Rectal smooth muscle tissue (tissue), 1 donor: Measurements from ENCODE around the gene ACOT2.
A peak's percentile ranks its signal among the peaks of the same experiment; 100 is the strongest.
"Not testable (repeated sequence)": the region's sequence is repeated elsewhere in the genome, so short reads cannot be mapped to it uniquely, and the experiment has no call there.

Source experiments
- H3K27ac ChIP-seq: one replicate; pipeline ENCODE4 v1.7.0; 2013; ENCODE audit warnings: low read depth, low read length, inconsistent platforms
- H3K27me3 ChIP-seq: one replicate; pipeline ENCODE4 v1.7.0; 2013; ENCODE audit warnings: low read length; ENCODE audit not compliant: control insufficient read depth, insufficient read depth
- H3K36me3 ChIP-seq: one replicate; pipeline ENCODE4 v1.7.0; 2013; ENCODE audit warnings: low read length; ENCODE audit not compliant: control insufficient read depth, insufficient read depth
- H3K4me1 ChIP-seq: one replicate; pipeline ENCODE4 v1.7.0; 2013; ENCODE audit warnings: low read length; ENCODE audit not compliant: control insufficient read depth, insufficient read depth
- H3K4me3 ChIP-seq: one replicate; pipeline ENCODE4 v1.7.0; 2013; ENCODE audit warnings: low read length
- H3K9ac ChIP-seq: one replicate; pipeline ENCODE4 v1.7.0; 2013; ENCODE audit warnings: low read length

Gene ACOT2, protein sequence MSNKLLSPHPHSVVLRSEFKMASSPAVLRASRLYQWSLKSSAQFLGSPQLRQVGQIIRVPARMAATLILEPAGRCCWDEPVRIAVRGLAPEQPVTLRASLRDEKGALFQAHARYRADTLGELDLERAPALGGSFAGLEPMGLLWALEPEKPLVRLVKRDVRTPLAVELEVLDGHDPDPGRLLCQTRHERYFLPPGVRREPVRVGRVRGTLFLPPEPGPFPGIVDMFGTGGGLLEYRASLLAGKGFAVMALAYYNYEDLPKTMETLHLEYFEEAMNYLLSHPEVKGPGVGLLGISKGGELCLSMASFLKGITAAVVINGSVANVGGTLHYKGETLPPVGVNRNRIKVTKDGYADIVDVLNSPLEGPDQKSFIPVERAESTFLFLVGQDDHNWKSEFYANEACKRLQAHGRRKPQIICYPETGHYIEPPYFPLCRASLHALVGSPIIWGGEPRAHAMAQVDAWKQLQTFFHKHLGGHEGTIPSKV

DNA sequence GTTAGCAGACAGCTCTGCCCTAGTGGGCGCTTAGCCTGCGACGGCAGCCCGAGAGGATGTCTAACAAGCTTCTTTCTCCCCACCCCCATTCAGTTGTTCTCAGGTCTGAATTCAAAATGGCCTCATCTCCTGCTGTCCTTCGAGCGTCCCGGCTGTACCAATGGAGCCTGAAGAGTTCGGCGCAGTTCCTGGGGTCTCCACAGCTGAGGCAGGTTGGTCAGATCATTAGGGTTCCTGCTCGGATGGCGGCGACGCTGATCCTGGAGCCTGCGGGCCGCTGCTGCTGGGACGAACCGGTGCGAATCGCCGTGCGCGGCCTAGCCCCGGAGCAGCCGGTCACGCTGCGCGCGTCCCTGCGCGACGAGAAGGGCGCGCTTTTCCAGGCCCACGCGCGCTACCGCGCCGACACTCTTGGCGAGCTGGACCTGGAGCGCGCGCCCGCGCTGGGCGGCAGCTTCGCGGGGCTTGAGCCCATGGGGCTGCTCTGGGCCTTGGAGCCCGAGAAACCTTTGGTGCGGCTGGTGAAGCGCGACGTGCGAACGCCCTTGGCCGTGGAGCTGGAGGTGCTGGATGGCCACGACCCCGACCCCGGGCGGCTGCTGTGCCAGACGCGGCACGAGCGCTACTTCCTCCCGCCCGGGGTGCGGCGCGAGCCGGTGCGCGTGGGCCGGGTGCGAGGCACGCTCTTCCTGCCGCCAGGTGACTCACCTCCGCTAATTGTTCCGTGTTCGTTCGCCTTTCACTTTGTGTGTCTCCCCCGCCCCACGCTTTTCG, at the start of gene ACOT2:
ACOT2 (plus strand) TSS at position 29 of the 774 bp plus-strand sequence; CDS start at position 57, 28 bp downstream.
- Histone ChIP-seq H3K27ac (peak within 1 kb of the TSS; percentile 97), H3K9ac (peak within 1 kb of the TSS; percentile 66), H3K4me3 (peak within 1 kb of the TSS; percentile 85)
- H3K4me1 ChIP-seq, H3K27me3 ChIP-seq, H3K36me3 ChIP-seq: not testable (repeated sequence)

DNA sequence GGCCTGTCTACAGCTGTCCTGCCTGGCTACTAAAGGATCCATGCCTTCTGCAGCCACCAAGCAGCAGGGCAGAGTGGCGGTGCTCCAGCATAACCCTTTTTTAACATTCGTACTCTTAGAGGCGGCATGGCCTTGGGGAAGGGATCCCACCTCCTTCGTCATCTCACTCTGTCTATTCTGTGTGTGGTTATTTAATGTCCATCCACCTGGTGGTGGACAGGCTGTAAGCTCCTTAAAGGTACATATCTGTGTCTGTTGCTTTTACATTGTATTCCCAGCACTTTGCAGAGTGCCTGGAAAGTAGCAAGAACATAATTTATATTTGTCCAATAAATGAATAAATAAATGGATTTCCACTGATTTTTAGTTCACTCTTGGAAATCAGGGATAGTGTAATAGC, 47.8 kb upstream of the ACOT2 start:
- Histone ChIP-seq H3K9ac (no peak overlapping the region), H3K27ac (no peak overlapping the region)

DNA sequence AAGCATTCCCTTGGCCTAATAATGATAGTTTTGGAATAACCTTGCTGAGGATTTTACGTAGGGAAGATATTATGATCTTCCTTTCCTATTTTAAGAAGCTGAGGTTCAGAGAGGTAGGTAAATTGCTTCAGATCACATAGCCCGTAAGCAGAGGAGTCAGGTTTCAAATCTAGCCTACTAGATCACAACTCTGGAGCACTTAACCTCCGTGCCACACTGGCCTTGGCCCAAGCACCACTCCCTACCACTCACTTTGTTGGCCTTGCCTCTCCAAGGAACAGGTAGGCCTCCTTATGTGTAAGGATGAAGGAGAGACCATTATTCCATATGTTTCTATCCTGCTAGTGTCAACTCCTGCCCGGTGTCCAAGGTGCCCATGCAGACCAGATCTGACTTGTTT, 44.5 kb upstream of the ACOT2 start:
- Histone ChIP-seq H3K27ac (no peak overlapping the region), H3K4me1 (peaks cover 4% of the 10 kb centered on the region), H3K27me3 (no peaks in the 10 kb centered on the region), H3K9ac (no peak overlapping the region), H3K36me3 (no peaks in the 10 kb centered on the region), H3K4me3 (no peak overlapping the region)

More for the DNA sequence above, 47.8 kb upstream of the ACOT2 start:
- H3K4me1 ChIP-seq, result peaks cover 3% of the 10 kb centered on the region
- no peaks in the 10 kb centered on the region for H3K27me3 ChIP-seq
- no peak overlapping the region for H3K4me3 ChIP-seq
- H3K36me3 ChIP-seq, result no peaks in the 10 kb centered on the region

DNA sequence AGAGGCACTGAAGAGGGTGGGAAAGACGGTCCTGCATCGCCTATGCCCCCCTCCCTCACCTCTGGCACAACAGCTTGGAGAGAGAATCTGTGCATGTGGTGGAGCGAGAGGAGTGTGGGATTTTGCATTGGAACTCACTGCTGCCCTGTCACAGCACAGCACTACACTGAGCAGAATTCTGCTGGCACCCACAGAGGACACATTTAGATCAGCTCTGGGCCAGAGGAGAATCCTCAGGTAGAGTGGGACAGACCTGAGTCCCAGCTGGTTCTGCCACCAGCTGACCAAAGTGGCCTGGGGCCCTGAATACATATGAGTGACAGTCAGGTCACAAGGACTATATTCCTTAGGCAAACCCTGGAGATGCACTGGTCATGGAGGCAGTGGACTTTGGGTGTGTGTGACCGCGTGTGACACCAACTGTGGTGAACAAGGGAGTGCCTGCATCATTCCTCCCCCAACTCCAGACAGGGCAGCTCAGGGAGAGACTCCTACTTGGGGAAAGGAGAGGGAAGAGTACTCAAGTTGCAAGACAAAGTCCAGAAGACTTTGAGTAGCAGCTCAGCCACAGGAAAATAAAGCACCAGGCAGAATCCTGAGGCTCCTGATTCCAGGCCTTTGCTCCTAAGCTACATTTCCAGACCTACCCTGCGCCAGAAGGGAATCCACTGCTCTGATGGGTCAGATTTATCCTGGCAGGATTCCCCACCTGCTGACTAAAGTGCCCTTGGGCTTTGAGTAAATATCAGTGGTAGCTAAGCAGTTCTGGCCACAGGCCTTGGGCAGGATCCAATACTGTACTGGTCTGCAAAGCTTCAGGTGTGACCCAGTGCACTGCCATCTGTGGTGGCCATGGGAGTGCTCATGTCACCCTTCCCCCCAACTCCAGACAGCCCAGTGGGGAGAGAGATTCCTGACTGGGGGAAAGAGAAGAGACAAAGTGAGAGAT, 42.7 kb upstream of the ACOT2 start:
- Histone ChIP-seq H3K4me3 (no peak overlapping the region), H3K36me3 (no peaks in the 10 kb centered on the region), H3K9ac (no peak overlapping the region), H3K27me3 (no peaks in the 10 kb centered on the region), H3K4me1 (peaks cover 4% of the 10 kb centered on the region), H3K27ac (peak overlapping the region; percentile 85)

DNA sequence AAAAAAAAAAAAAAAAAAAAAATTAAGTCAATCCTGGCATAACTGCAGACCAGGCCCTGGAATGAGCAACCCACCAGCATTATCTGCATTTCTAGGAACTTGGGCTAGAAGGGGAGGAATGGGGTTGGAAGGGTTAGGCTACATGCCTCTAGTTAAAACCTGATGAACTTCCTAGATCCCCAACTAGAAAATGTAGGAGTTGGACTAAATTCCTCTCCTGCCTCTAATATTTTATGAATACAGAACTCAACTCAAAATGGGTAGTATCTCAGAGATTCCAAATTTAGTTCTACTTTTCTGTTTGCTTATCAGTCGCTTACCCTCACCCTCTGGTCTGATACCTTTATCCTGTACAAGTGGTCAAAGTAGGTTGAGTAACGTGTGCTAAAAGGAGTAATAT, 39.7 kb upstream of the ACOT2 start:
- H3K9ac ChIP-seq, H3K4me3 ChIP-seq, H3K36me3 ChIP-seq, H3K27me3 ChIP-seq, H3K27ac ChIP-seq, H3K4me1 ChIP-seq: not testable (repeated sequence)

- not testable (repeated sequence) for H3K4me3 ChIP-seq, H3K4me1 ChIP-seq, H3K9ac ChIP-seq, H3K27ac ChIP-seq, H3K36me3 ChIP-seq, H3K27me3 ChIP-seq
Measured at GRCh38 chr14:73531971-73532370, 37.0 kb upstream of the ACOT2 start.

GRCh38 chr14:73537244-73538045, 31.6 kb upstream of the ACOT2 start:
- H3K36me3 ChIP-seq, H3K4me1 ChIP-seq, H3K9ac ChIP-seq, H3K27ac ChIP-seq, H3K27me3 ChIP-seq, H3K4me3 ChIP-seq: not testable (repeated sequence)

DNA sequence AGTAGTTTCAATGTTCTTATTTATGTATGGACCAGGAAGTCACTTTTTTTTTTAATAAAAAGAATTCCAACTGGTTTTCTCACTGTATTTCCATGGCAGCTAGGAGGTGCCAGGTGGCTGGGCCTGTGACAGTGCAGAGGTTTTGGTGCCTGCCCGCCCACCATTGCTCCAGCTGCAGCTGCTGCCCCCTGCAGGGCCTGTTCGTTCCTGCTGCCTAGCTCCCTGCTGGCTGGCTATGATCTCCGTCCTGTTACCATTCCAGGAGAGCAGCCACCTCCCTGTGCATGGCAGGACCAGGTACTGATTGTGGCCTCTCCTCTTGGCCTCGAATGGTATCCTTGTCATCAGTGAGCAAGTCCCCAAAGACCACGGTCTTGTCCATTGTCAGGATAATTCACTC, 30.0 kb upstream of the ACOT2 start:
- not testable (repeated sequence) for H3K36me3 ChIP-seq, H3K9ac ChIP-seq, H3K4me1 ChIP-seq, H3K27ac ChIP-seq, H3K4me3 ChIP-seq, H3K27me3 ChIP-seq

DNA sequence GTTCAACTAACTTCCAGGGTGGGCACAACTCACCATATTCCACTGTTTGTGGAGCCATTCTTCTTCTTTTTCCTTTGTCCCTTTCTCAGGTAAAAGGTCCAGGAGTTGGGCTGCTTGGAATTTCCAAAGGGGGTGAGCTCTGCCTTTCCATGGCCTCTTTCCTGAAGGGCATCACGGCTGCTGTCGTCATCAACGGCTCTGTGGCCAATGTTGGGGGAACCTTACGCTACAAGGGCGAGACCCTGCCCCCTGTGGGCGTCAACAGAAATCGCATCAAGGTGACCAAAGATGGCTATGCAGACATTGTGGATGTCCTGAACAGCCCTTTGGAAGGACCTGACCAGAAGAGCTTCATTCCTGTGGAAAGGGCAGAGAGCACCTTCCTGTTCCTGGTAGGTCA, 26.1 kb upstream of the ACOT2 start:
- H3K36me3 ChIP-seq, result not testable (repeated sequence)

GRCh38 chr14:73545353-73545752, 23.7 kb upstream of the ACOT2 start:
- not testable (repeated sequence) for H3K4me1 ChIP-seq, H3K36me3 ChIP-seq, H3K4me3 ChIP-seq, H3K27me3 ChIP-seq, H3K9ac ChIP-seq, H3K27ac ChIP-seq

More for the DNA sequence above, 26.1 kb upstream of the ACOT2 start:
- not testable (repeated sequence) for H3K27ac ChIP-seq, H3K9ac ChIP-seq, H3K4me3 ChIP-seq, H3K4me1 ChIP-seq, H3K27me3 ChIP-seq

GRCh38 chr14:73549097-73549496, 19.9 kb upstream of the ACOT2 start:
- H3K27me3 ChIP-seq, H3K4me1 ChIP-seq, H3K4me3 ChIP-seq, H3K27ac ChIP-seq, H3K36me3 ChIP-seq, H3K9ac ChIP-seq: not testable (repeated sequence)
